Upper lobe of left lung (tissue), 4 donors: ENCODE data around the gene DNAH10.

Source experiments
- CTCF ChIP-seq, 6 experiments: fragments of 450-650 bp in 4 of 6; fragments of 200-600 bp in 2 of 6; sonication (generic) in 2 of 6; IDR thresholded peaks; one replicate each; pipeline ENCODE4 v1.5.1; 2016 to 2019; ENCODE audit warnings: antibody characterized with exemption in 6 of 6
- EP300 ChIP-seq, 4 donors: sonication (generic); formaldehyde crosslinking; IDR thresholded peaks; one replicate each; pipeline ENCODE4 v1.5.1; 2017; ENCODE audit warnings: antibody characterized with exemption in 4 of 4, control low read depth in 2 of 4
- POLR2A ChIP-seq, 4 donors: fragments of 450-650 bp; IDR thresholded peaks; one replicate each; pipeline ENCODE4 v1.5.1; 2016 to 2017; ENCODE audit warnings: antibody characterized with exemption in 4 of 4, mild to moderate bottlenecking in 2 of 4
- POLR2AphosphoS5 ChIP-seq, 2 donors: sonication (generic); formaldehyde crosslinking; IDR thresholded peaks; one replicate each; pipeline ENCODE4 v1.5.1; 2017; ENCODE audit warnings: antibody characterized with exemption in 2 of 2

GRCh38 chr12:123939716-123940626 is 177.9 kb downstream of the DNAH10 start:
- TF ChIP-seq CTCF (IDR thresholded peaks at IDR 0.05): no peak
- TF ChIP-seq POLR2AphosphoS5 (IDR thresholded peaks at IDR 0.05): no peak
- TF ChIP-seq POLR2A (IDR thresholded peaks at IDR 0.05): no peak
- no peak for TF ChIP-seq EP300 (IDR thresholded peaks at IDR 0.05)
